ENCODE measurements around the gene NFILZ. TPM values are rescaled to one million over a fixed set of nuclear protein-coding genes. Genes with fewer than 3 reads are reported as not detected.

The NFILZ gene
- total and polyA plus RNA-seq, 2 of the 8 experiments (the other 6 are each of a cell fraction or from before 2014, with no cell fraction given): not detected

DNA sequence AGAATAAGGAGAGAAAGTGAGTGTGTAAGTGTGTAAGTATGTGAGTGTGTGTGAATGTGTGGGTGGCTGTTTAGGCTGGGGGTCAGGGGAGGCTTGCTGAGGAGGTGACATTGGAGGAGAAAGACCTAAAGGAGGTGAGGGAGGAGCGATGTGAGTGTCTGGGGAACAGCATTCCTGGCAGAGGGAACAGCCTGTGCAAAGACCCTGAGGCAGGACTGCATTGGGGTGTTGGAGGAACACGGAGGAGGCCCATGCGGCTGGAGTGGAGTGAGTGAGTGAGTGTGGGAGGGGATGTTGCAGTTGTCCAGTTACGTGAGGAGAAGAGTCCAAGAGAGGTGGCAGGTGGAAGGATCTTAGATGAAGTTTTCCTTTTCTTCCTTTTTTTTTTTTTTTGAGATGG lies 31.8 kb downstream of the NFILZ start:
- Histone ChIP-seq H4K8ac (ENCODE audit: extremely low read depth, insufficient read depth, low read length) (no peak overlapping the region), H3K9me3 (ENCODE audit: insufficient read depth in 2 of 2, low read depth in 1 of 2, low read length in 1 of 2) (no peaks in the 10 kb centered on the region), H2BK120ac (replicated peaks; ENCODE audit: low read depth, low read length) (no peak overlapping the region), H2BK5ac (ENCODE audit: low read depth, low read length) (no peak overlapping the region), H3K4me3 (ENCODE audit: extremely low read depth in 1 of 4, insufficient read depth in 2 of 4, low read depth in 3 of 4, low read length in 4 of 4) (no peak overlapping the region), H2BK15ac (ENCODE audit: low read length) (no peak overlapping the region), H3K79me1 (ENCODE audit: low read depth, low read length) (no peaks in the 10 kb centered on the region), H3K9ac (replicated peaks in 1 of 4; ENCODE audit: extremely low read depth in 1 of 4, low read depth in 3 of 4, low read length in 3 of 4) (no peak overlapping the region), H4K91ac (replicated peaks; ENCODE audit: insufficient read length, low read length) (no peak overlapping the region), H2AFZ (ENCODE audit: low read length) (no peak overlapping the region), H4K5ac (ENCODE audit: insufficient read length, low read depth, low read length) (no peak overlapping the region), H2AK5ac (ENCODE audit: low read depth, low read length) (no peak overlapping the region), H3K36me3 (ENCODE audit: control insufficient read depth in 2 of 4, insufficient read depth in 4 of 4, low read length in 3 of 4) (no peaks in the 10 kb centered on the region), H3K79me2 (ENCODE audit: control insufficient read depth in 1 of 2, insufficient read depth in 2 of 2, low read length in 2 of 2) (no peaks in the 10 kb centered on the region), H3K4ac (replicated peaks; ENCODE audit: insufficient read length, low read depth, low read length) (no peak overlapping the region), H3K14ac (ENCODE audit: insufficient read length) (no peak overlapping the region), H3K23me2 (ENCODE audit: low read depth, low read length) (peaks cover 9% of the 10 kb centered on the region; the same call in 1 of the 2 replicates), H2BK12ac (ENCODE audit: low read depth, low read length) (no peak overlapping the region), H3K18ac (ENCODE audit: extremely low read depth, low read length) (no peak overlapping the region), H3K4me1 (replicated peaks in 1 of 4; ENCODE audit: control insufficient read depth in 3 of 4, insufficient read depth in 4 of 4, low read length in 3 of 4) (peaks cover 0 to 4% (median 0%) of the 10 kb centered on the region in 4 experiments; a peak in 2 of 7 replicates), H3K4me2 (ENCODE audit: insufficient read depth in 1 of 2, low read depth in 2 of 2, low read length in 2 of 2) (no peak overlapping the region), H3K56ac (replicated peaks; ENCODE audit: insufficient read length, low read depth, low read length) (no peak overlapping the region), H3K27me3 (replicated peaks in 1 of 4; ENCODE audit: control insufficient read depth in 3 of 4, extremely low read depth in 1 of 4, insufficient read depth in 3 of 4, low read length in 3 of 4) (no peaks in the 10 kb centered on the region), H4K20me1 (replicated peaks in 1 of 2; ENCODE audit: control insufficient read depth in 1 of 2, insufficient read depth in 2 of 2, low read length in 2 of 2) (no peaks in the 10 kb centered on the region), H3K23ac (ENCODE audit: insufficient read length) (no peak overlapping the region), H2BK20ac (ENCODE audit: low read length) (no peak overlapping the region), H3K27ac (ENCODE audit: low read depth, low read length) (no peak overlapping the region)
- TF ChIP-seq KDM4A (IDR thresholded peaks at IDR 0.05; ENCODE audit: low read depth, low read length, severe bottlenecking) (no peak), GABPA (IDR thresholded peaks at IDR 0.05; ENCODE audit: borderline replicate concordance, insufficient read depth, low read length) (no peak), BACH1 (IDR thresholded peaks at IDR 0.05; ENCODE audit: low read length) (no peak), SUZ12 (IDR thresholded peaks at IDR 0.05; ENCODE audit: low read length) (no peak), KDM1A (IDR thresholded peaks at IDR 0.05; ENCODE audit: borderline replicate concordance, low read length) (0 out of 2 replicates have a peak, but pooled peaks have one; percentile 16), CREB1 (IDR thresholded peaks at IDR 0.05) (no peak)
- TF ChIP-seq, protein P1, sequence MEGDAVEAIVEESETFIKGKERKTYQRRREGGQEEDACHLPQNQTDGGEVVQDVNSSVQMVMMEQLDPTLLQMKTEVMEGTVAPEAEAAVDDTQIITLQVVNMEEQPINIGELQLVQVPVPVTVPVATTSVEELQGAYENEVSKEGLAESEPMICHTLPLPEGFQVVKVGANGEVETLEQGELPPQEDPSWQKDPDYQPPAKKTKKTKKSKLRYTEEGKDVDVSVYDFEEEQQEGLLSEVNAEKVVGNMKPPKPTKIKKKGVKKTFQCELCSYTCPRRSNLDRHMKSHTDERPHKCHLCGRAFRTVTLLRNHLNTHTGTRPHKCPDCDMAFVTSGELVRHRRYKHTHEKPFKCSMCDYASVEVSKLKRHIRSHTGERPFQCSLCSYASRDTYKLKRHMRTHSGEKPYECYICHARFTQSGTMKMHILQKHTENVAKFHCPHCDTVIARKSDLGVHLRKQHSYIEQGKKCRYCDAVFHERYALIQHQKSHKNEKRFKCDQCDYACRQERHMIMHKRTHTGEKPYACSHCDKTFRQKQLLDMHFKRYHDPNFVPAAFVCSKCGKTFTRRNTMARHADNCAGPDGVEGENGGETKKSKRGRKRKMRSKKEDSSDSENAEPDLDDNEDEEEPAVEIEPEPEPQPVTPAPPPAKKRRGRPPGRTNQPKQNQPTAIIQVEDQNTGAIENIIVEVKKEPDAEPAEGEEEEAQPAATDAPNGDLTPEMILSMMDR (IDR thresholded peaks at IDR 0.05; ENCODE audit: control extremely low read depth in 1 of 3, insufficient read depth in 1 of 3, low read depth in 1 of 3, low read length in 3 of 3): no peak
- FAIRE-seq (no peak), DNase-seq (ENCODE audit: low read depth in 1 of 2, low spot score in 2 of 2) (no peak)
- CTCF ChIA-PET (ENCODE audit: partially characterized antibody): interaction anchor here (0.6 to 1.7 kb wide), 2 partner anchors 9 to 36 kb away, joined by 3 read pairs; partner anchors contain the start of gene ACTL9
- POLR2A ChIA-PET (ENCODE audit: partially characterized antibody): no interaction called here
- WGBS, 2 experiments (ENCODE audit: extremely low coverage in 1 of 2, insufficient coverage in 1 of 2, insufficient read length in 1 of 2, insufficient replicate concordance in 2 of 2, low coverage in 1 of 2, low lambda C conversion rate in 2 of 2, missing lambda C conversion rate in 1 of 2): 83% methylated on average over 4 of the region's 4 CpGs; no CpG with 5 or more reads in 1 of the 2 experiments

Data from H1 (cell line).